GM19351 (cell line): ENCODE results near the gene COL5A1.
"Not testable (repeated sequence)": the region's sequence is repeated elsewhere in the genome, so short reads cannot be mapped to it uniquely, and the experiment has no call there.

ENCODE experiments used
- ATAC-seq: cut with Tn5 transposase; IDR thresholded peaks from one replicate; pipeline ENCODE4 v1.9.1; 2021; ENCODE audit warnings: mild to moderate bottlenecking, moderate library complexity; ENCODE audit not compliant: unreplicated experiment

Gene COL5A1

GRCh38 chr9:134638502-134639090 lies 3.0 kb upstream of the COL5A1 start:
- ATAC-seq: no peak

GRCh38 chr9:134639994-134640393 lies 1.6 kb upstream of the COL5A1 start:
- ATAC-seq: no peak

- no peak for ATAC-seq
Observed at GRCh38 chr9:134640506-134641172, 964 bp upstream of the COL5A1 start.

- ATAC-seq: no peak
Observed at GRCh38 chr9:134641990-134642384, 384 bp downstream of the COL5A1 start.

- no peak for ATAC-seq
Observed at GRCh38 chr9:134642385-134643181, 980 bp downstream of the COL5A1 start.

- ATAC-seq: no peak
Observed at GRCh38 chr9:134643222-134643671, 1.6 kb downstream of the COL5A1 start.

- ATAC-seq: not testable (repeated sequence)
Observed at GRCh38 chr9:134644401-134644724, 2.8 kb downstream of the COL5A1 start.

- no peak for ATAC-seq
Observed at GRCh38 chr9:134644725-134645606, 3.4 kb downstream of the COL5A1 start.

GRCh38 chr9:134645607-134646365 lies 4.2 kb downstream of the COL5A1 start:
- no peak for ATAC-seq

GRCh38 chr9:134647359-134648080 lies 5.9 kb downstream of the COL5A1 start:
- ATAC-seq: no peak

- no peak for ATAC-seq
Observed at GRCh38 chr9:134648701-134649530, 7.3 kb downstream of the COL5A1 start.

- ATAC-seq: no peak
Observed at GRCh38 chr9:134650431-134651190, 9.0 kb downstream of the COL5A1 start.

GRCh38 chr9:134651226-134651905 lies 9.8 kb downstream of the COL5A1 start:
- no peak for ATAC-seq

- no peak for ATAC-seq
Observed at GRCh38 chr9:134652291-134653225, 11.0 kb downstream of the COL5A1 start.

- no peak for ATAC-seq
Observed at GRCh38 chr9:134653259-134654009, 11.8 kb downstream of the COL5A1 start.

- no peak for ATAC-seq
Observed at GRCh38 chr9:134655101-134655500, 13.5 kb downstream of the COL5A1 start.
